HL-60 (cell line): Measurements from ENCODE around the gene CTSC.

Experiments used
- DNase-seq, 2 experiments: peaks; one replicate each; pipeline ENCODE4 v3.0.0-alpha.2; 2010 to 2020; ENCODE audit warnings: low read depth in 1 of 2, low spot score in 1 of 2
- H3K27ac ChIP-seq: fragments of 250-450 bp; sonication (Bioruptor Pico); replicated peaks from 2 replicates; pipeline ENCODE4 v1.5.1; 2020; ENCODE audit warnings: mild to moderate bottlenecking, moderate library complexity
- H3K27me3 ChIP-seq: fragments of 250-450 bp; sonication (Bioruptor Pico); 2 replicates; pipeline ENCODE4 v1.5.1; 2021; ENCODE audit warnings: mild to moderate bottlenecking, moderate library complexity; ENCODE audit not compliant: insufficient read depth, poor library complexity, severe bottlenecking
- H3K4me3 ChIP-seq: replicated peaks from 2 replicates; pipeline ENCODE4 v1.5.1; 2011; ENCODE audit warnings: mild to moderate bottlenecking, control low read depth, low read length; ENCODE audit not compliant: insufficient read depth
- CTCF ChIP-seq: IDR thresholded peaks from one replicate; pipeline ENCODE4 v1.5.1; 2011; ENCODE audit warnings: low read length, control low read depth, inconsistent platforms; ENCODE audit not compliant: insufficient read depth
- GABPA ChIP-seq: IDR thresholded peaks from 2 replicates; pipeline ENCODE4 v1.6.1; 2012; ENCODE audit warnings: low read depth
- POLR2AphosphoS5 ChIP-seq: IDR thresholded peaks from 2 replicates; pipeline ENCODE4 v1.6.1; 2012; ENCODE audit warnings: low read depth
- REST ChIP-seq: IDR thresholded peaks from 2 replicates; pipeline ENCODE4 v1.6.1; 2012; ENCODE audit warnings: low read depth; ENCODE audit not compliant: insufficient replicate concordance
- SPI1 ChIP-seq: IDR thresholded peaks from 2 replicates; pipeline ENCODE4 v1.6.1; 2012; ENCODE audit warnings: low read depth, mild to moderate bottlenecking, borderline replicate concordance

CTSC gene

GRCh38 chr11:88341522-88342251 is 4.2 kb upstream of the CTSC start:
- Histone ChIP-seq H3K27ac (no peak overlapping the region), H3K27me3 (no peaks in the 10 kb centered on the region), H3K4me3 (no peak overlapping the region)
- no peak for DNase-seq
- TF ChIP-seq GABPA (no peak), SPI1 (no peak), CTCF (no peak), REST (no peak), POLR2AphosphoS5 (no peak)

- no peak for DNase-seq
- Histone ChIP-seq H3K4me3 (no peak overlapping the region), H3K27me3 (no peaks in the 10 kb centered on the region), H3K27ac (no peak overlapping the region)
- TF ChIP-seq SPI1 (no peak), POLR2AphosphoS5 (no peak), CTCF (no peak), GABPA (no peak), REST (no peak)
Measured at GRCh38 chr11:88340366-88340935, 2.9 kb upstream of the CTSC start.

- DNase-seq = peak; percentile 94 to 96
- H3K27me3 ChIP-seq = no peaks in the 10 kb centered on the region
- H3K4me3 ChIP-seq = peak overlapping the region; percentile 79
- peak overlapping the region; percentile 97 for H3K27ac ChIP-seq
- TF ChIP-seq POLR2AphosphoS5 = peak; percentile 76
- TF ChIP-seq SPI1 = peak; percentile 92
- TF ChIP-seq REST = no peak
Measured at GRCh38 chr11:88337987-88338668, 592 bp upstream of the CTSC start.
